HG03442 (cell line): ENCODE results near the gene PCDHB10.
"Not testable (repeated sequence)": the region's sequence is repeated elsewhere in the genome, so short reads cannot be mapped to it uniquely, and the experiment has no call there.

Experiments
- ATAC-seq: cut with Tn5 transposase; IDR thresholded peaks from one replicate; pipeline ENCODE4 v1.9.1; 2021; ENCODE audit warnings: mild to moderate bottlenecking, moderate library complexity; ENCODE audit not compliant: unreplicated experiment

Gene PCDHB10

DNA sequence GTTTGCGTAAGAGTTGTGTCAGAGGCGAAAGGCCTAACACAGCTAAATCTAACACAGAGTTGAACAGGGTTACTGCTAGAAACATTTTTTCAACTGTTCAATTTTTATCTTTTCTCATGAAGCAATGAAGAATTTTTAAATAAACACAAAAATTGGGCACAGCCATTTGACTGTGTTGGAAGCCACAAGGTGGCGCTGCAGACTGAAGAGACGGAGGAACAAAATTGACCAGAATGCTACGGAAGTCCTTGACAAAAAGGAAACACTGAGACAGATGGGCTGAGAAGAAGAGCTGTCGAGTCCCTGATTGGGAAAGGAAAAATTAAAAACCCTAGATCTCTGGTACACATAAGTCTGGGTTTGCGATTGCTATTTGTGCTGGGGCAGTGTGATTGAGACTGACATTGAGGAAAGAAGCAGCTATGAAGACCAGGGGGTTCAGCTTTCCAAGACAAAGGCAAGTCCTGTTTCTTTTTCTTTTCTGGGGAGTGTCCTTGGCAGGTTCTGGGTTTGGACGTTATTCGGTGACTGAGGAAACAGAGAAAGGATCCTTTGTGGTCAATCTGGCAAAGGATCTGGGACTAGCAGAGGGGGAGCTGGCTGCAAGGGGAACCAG lies 5.1 kb upstream of the PCDHB10 start, which contains the start of gene PCDHB9:
PCDHB9 (plus strand) TSS at position 265 of the 616 bp plus-strand sequence; CDS start at position 423, 158 bp downstream.
- no peak for ATAC-seq

DNA sequence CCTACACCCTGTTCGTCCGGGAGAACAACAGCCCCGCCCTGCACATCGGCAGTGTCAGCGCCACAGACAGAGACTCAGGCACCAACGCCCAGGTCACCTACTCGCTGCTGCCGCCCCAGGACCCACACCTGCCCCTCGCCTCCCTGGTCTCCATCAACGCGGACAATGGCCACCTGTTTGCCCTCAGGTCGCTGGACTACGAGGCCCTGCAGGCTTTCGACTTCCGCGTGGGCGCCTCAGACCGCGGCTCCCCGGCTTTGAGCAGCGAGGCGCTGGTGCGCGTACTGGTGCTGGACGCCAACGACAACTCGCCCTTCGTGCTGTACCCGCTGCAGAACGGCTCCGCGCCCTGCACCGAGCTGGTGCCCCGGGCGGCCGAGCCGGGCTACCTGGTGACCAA lies 3.5 kb upstream of the PCDHB10 start:
- ATAC-seq: not testable (repeated sequence)

DNA sequence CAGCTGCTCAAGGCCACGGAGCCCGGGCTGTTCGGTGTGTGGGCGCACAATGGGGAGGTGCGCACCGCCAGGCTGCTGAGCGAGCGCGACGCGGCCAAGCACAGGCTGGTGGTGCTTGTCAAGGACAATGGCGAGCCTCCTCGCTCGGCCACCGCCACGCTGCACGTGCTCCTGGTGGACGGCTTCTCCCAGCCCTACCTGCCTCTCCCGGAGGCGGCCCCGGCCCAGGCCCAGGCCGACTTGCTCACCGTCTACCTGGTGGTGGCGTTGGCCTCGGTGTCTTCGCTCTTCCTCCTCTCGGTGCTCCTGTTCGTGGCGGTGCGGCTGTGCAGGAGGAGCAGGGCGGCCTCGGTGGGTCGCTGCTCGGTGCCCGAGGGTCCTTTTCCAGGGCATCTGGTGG lies 3.0 kb upstream of the PCDHB10 start:
- not testable (repeated sequence) for ATAC-seq

- not testable (repeated sequence) for ATAC-seq
Observed at GRCh38 chr5:141194332-141194731, 2.2 kb downstream of the PCDHB10 start.

DNA sequence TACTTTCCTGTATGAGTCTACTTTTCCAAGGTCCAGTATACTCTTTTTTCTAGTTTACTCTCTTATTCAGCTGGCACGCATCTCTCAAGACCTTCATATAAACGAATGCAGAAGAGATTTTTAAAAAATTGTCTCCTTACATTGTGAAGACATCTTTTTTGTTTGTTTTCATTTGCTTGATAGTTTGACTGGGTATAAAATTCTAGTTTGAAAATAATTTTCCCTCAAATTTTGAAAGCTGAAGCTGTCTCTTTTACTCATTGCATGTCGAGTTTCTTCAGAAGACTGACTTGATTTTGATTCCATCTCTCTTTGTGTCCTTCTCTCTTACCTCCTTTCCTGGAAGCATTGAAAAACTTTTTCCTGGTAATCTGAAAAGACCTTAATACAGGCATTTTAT lies 4.2 kb downstream of the PCDHB10 start:
- ATAC-seq: no peak

GRCh38 chr5:141199359-141200235 lies 7.4 kb downstream of the PCDHB10 start, which contains the start of gene PCDHB11:
TSS of gene PCDHB11 (plus strand) at chr5:141199627. CDS start at chr5:141199775, 148 bp downstream.
- ATAC-seq: no peak

DNA sequence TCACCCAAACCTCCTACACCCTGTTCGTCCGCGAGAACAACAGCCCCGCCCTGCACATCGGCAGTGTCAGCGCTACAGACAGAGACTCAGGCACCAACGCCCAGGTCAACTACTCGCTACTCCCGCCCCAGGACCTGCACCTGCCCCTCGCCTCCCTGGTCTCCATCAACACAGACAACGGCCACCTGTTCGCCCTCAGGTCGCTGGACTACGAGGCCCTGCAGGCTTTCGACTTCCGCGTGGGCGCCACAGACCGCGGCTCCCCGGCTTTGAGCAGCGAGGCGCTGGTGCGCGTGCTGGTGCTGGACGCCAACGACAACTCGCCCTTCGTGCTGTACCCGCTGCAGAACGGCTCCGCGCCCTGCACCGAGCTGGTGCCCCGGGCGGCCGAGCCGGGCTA lies 9.0 kb downstream of the PCDHB10 start:
- ATAC-seq: not testable (repeated sequence)

DNA sequence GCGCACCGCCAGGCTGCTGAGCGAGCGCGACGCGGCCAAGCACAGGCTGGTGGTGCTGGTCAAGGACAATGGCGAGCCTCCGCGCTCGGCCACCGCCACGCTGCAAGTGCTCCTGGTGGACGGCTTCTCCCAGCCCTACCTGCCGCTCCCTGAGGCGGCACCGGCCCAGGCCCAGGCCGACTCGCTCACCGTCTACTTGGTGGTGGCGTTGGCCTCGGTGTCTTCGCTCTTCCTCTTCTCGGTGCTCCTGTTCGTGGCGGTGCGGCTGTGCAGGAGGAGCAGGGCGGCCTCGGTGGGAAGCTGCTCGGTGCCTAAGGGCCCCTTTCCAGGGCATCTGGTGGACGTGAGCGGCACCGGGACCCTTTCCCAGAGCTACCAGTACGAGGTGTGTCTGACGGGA lies 9.5 kb downstream of the PCDHB10 start:
- ATAC-seq: not testable (repeated sequence)

DNA sequence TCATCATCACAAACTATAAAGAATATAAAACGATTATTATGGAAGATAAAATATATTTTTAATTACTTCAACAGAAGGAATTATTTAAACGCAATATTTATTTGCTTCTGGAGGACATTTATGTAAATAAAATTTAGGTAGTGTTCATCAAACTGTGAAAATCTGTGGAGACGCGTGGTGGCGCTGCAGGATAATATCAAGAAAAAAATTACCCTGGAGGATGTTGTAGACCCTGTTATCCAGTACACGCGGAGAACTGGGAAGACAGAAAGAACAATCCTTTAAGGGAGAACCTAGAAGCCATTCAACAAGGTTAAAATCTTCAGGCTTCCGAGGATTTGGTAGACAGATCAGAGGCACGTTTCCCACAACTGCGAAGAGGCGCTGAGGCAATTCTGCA lies 16.3 kb downstream of the PCDHB10 start, which contains the start of gene PCDHB12:
PCDHB12 (plus strand) TSS at position 242 of the 400 bp plus-strand sequence. CDS start 189 bp downstream, outside the sequence.
- no peak for ATAC-seq

GRCh38 chr5:141210281-141210680 lies 18.1 kb downstream of the PCDHB10 start:
- not testable (repeated sequence) for ATAC-seq

DNA sequence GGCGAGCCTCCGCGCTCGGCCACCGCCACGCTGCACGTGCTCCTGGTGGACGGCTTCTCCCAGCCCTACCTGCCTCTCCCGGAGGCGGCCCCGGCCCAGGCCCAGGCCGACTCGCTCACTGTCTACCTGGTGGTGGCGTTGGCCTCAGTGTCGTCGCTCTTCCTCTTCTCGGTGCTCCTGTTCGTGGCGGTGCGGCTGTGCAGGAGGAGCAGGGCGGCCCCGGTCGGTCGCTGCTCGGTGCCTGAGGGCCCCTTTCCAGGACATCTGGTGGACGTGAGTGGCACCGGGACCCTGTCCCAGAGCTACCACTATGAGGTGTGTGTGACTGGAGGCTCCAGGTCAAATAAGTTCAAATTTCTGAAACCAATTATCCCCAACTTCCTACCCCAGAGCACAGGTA lies 18.7 kb downstream of the PCDHB10 start:
- not testable (repeated sequence) for ATAC-seq

DNA sequence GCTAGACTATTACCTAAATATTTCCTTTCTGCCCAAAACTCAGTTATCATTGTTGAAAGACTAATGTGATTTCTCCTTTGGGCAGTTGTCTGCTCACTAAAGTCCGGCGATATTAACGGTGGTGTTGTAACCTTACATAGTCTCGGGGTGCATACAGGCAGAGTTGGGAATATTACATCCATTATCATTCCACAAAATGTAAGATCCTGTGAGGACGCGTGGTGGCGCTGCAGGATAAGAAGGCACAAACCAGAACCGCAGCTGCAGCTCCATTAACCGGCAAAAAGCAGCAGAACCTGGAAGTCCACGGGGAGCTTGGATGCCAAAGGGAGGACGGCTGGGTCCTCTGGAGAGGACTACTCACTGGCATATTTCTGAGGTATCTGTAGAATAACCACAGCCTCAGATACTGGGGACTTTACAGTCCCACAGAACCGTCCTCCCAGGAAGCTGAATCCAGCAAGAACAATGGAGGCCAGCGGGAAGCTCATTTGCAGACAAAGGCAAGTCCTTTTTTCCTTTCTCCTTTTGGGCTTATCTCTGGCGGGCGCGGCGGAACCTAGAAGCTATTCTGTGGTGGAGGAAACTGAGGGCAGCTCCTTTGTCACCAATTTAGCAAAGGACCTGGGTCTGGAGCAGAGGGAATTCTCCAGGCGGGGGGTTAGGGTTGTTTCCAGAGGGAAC lies 21.6 kb downstream of the PCDHB10 start, which contains the start of gene PCDHB13:
PCDHB13 (plus strand) TSS at position 264 of the 684 bp plus-strand sequence; CDS start at position 469, 205 bp downstream.
- not testable (repeated sequence) for ATAC-seq

DNA sequence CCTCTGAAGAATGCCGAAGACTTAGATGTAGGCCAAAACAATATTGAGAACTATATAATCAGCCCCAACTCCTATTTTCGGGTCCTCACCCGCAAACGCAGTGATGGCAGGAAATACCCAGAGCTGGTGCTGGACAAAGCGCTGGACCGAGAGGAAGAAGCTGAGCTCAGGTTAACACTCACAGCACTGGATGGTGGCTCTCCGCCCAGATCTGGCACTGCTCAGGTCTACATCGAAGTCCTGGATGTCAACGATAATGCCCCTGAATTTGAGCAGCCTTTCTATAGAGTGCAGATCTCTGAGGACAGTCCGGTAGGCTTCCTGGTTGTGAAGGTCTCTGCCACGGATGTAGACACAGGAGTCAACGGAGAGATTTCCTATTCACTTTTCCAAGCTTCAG lies 22.4 kb downstream of the PCDHB10 start:
- ATAC-seq: not testable (repeated sequence)

DNA sequence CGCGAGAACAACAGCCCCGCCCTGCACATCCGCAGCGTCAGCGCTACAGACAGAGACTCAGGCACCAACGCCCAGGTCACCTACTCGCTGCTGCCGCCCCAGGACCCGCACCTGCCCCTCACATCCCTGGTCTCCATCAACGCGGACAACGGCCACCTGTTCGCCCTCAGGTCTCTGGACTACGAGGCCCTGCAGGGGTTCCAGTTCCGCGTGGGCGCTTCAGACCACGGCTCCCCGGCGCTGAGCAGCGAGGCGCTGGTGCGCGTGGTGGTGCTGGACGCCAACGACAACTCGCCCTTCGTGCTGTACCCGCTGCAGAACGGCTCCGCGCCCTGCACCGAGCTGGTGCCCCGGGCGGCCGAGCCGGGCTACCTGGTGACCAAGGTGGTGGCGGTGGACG lies 23.4 kb downstream of the PCDHB10 start:
- not testable (repeated sequence) for ATAC-seq

DNA sequence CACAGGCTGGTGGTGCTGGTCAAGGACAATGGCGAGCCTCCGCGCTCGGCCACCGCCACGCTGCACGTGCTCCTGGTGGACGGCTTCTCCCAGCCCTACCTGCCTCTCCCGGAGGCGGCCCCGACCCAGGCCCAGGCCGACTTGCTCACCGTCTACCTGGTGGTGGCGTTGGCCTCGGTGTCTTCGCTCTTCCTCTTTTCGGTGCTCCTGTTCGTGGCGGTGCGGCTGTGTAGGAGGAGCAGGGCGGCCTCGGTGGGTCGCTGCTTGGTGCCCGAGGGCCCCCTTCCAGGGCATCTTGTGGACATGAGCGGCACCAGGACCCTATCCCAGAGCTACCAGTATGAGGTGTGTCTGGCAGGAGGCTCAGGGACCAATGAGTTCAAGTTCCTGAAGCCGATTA lies 23.9 kb downstream of the PCDHB10 start:
- ATAC-seq: not testable (repeated sequence)

GRCh38 chr5:141223112-141223783 lies 31.1 kb downstream of the PCDHB10 start, which contains the start of gene PCDHB14:
TSS of gene PCDHB14 (plus strand) at chr5:141223343. CDS start at chr5:141223506, 163 bp downstream.
- ATAC-seq: no peak

GRCh38 chr5:141224844-141225243 lies 32.7 kb downstream of the PCDHB10 start:
- not testable (repeated sequence) for ATAC-seq

- not testable (repeated sequence) for ATAC-seq
Observed at GRCh38 chr5:141225421-141225820, 33.3 kb downstream of the PCDHB10 start.

DNA sequence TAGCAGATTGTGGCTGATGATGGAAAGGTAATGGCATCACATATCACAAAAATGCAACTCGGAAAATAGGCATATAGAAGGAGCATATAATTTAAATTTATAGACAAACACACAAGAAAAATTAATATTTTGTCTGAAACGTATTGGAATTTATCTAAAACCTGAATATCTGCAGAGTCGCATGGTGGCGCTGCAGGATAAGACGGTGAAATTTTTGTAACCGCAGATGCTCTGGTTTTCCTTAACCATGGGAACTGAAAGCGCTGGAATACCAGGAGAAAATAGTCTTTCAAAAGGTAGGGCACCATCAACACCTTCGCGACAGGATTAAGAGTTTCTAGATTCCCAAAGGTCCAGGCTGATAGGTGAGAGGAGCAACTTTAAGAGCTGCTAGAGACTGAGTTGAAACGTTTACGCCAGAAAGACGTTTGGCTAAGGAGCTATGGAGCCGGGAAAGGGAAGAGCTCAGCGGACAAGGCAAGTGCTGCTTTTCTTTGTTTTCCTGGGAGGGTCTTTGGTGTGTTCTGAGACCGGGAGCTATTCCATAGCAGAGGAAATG lies 42.0 kb downstream of the PCDHB10 start:
- no peak for ATAC-seq

- not testable (repeated sequence) for ATAC-seq
Observed at GRCh38 chr5:141235922-141236321, 43.8 kb downstream of the PCDHB10 start.
